Measurements from ENCODE around the gene THNSL1.
A peak's percentile ranks its signal among the peaks of the same experiment; 100 is the strongest.

Gene THNSL1

GRCh38 chr10:25014579-25014978, 1.8 kb upstream of the THNSL1 start:
- no peak for DNase-seq

- peak; percentile 59 for DNase-seq
These were observed 510 bp upstream of the THNSL1 start, which contains the start of gene ENKUR for GRCh38 chr10:25015828-25016375. TSS of gene ENKUR (minus strand) at chr10:25016158. CDS start at chr10:25015936, 222 bp downstream.

GRCh38 chr10:25017154-25017590, 760 bp downstream of the THNSL1 start:
- DNase-seq = peak; percentile 17

- no peak for DNase-seq
These were observed 1.2 kb downstream of the THNSL1 start for GRCh38 chr10:25017661-25018060.

- DNase-seq = no peak
These were observed 2.3 kb downstream of the THNSL1 start for GRCh38 chr10:25018703-25019102.

- DNase-seq = no peak
These were observed 6.9 kb downstream of the THNSL1 start for GRCh38 chr10:25023278-25023677.

GRCh38 chr10:25024528-25024927, 8.1 kb downstream of the THNSL1 start:
- DNase-seq = no peak

GRCh38 chr10:25026463-25026862, 10.1 kb downstream of the THNSL1 start:
- no peak for DNase-seq

- no peak for DNase-seq
These were observed 12.3 kb downstream of the THNSL1 start for GRCh38 chr10:25028711-25029110.

- DNase-seq = no peak
These were observed 13.1 kb downstream of the THNSL1 start for GRCh38 chr10:25029519-25029918.

- DNase-seq = no peak
These were observed 20.0 kb downstream of the THNSL1 start for GRCh38 chr10:25036381-25036780.

GRCh38 chr10:25038325-25038724, 21.9 kb downstream of the THNSL1 start:
- DNase-seq = no peak

- no peak for DNase-seq
These were observed 23.1 kb downstream of the THNSL1 start for GRCh38 chr10:25039531-25039930.

GRCh38 chr10:25046641-25047040, 30.2 kb downstream of the THNSL1 start:
- no peak for DNase-seq

GRCh38 chr10:25047088-25047487, 30.7 kb downstream of the THNSL1 start:
- DNase-seq = no peak

- DNase-seq = no peak
These were observed 31.3 kb downstream of the THNSL1 start for GRCh38 chr10:25047591-25048301.

GRCh38 chr10:25048450-25048849, 32.0 kb downstream of the THNSL1 start:
- DNase-seq = no peak

GRCh38 chr10:25049966-25050365, 33.6 kb downstream of the THNSL1 start:
- DNase-seq = no peak

GRCh38 chr10:25050402-25050801, 34.0 kb downstream of the THNSL1 start:
- DNase-seq = no peak

- no peak for DNase-seq
These were observed 35.6 kb downstream of the THNSL1 start for GRCh38 chr10:25052012-25052411.

- DNase-seq = no peak
These were observed 40.3 kb downstream of the THNSL1 start for GRCh38 chr10:25056726-25057125.

- no peak for DNase-seq
These were observed 41.5 kb downstream of the THNSL1 start for GRCh38 chr10:25057886-25058285.

- DNase-seq = no peak
These were observed 43.6 kb downstream of the THNSL1 start for GRCh38 chr10:25059990-25060389.

- no peak for DNase-seq
These were observed 44.7 kb downstream of the THNSL1 start for GRCh38 chr10:25061125-25061524.

All from DMS79 (cell line).